Eye (tissue), 1 donor: ENCODE results near the gene SRGAP1.
"Not testable (repeated sequence)": the region's sequence is repeated elsewhere in the genome, so short reads cannot be mapped to it uniquely, and the experiment has no call there.

Experiments used
- DNase-seq: peaks from one replicate; pipeline ENCODE4 v3.0.0-alpha.2; 2015

Gene SRGAP1

GRCh38 chr12:64018116-64018515 is 173.6 kb downstream of the SRGAP1 start:
- DNase-seq: not testable (repeated sequence)

DNA sequence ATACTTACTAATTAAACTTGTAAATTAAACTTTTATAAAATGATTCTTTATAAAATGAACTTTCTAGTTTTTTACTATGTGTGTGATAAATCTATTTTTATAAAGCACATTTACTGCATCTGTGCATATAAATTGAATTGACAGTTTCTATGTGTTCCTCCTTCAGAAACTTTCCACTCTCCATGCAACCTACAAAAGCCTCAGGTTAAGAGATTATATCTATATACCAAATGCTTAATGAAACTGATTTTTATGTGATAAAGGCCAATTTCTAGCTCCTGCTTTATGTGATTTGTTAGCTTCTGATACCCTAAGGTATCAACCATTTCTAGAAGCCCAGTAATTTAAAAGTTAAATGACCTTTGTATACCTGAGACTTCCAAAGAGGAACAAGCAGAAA is 174.0 kb downstream of the SRGAP1 start:
- no peak for DNase-seq

DNA sequence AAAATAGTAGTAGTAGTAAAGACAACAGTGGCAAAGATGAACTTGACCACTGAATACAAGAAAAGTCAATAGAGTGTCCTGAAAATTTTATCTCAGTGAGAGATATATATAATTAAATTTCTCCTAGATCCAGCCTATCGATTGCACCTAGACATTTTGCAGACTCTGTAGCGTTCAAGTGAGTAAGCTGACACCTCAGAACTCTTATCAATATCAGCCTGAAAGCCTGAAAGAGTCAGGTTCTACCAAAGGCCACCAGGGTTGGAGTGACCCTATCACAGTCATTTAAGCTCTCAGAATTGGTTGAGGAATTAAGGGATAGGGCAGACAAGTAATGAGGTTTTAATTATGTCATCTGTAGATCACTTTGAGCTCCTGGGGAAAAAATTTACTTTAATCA is 174.6 kb downstream of the SRGAP1 start:
- no peak for DNase-seq

DNA sequence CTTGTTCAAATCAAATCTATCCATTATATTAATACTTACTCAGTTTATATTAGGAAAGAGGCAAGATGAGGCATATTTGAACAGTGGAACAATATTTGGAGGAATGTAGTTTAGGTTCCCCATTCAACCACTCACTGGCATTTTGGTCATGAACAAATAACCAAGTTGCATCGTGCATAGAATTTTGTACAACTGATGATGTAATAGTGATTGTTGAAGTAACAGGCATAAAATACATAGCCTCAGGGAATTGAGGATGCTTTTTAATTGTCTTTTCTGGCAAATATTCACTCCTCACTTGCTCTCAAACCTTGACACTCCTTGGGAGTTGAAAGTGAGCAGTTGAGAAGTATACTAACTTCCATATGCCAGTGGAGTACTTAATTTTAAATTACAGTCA is 175.2 kb downstream of the SRGAP1 start:
- no peak for DNase-seq

- no peak for DNase-seq
Observed at GRCh38 chr12:64025174-64025958, 180.9 kb downstream of the SRGAP1 start.

- DNase-seq: no peak
Observed at GRCh38 chr12:64027311-64027710, 182.8 kb downstream of the SRGAP1 start.

GRCh38 chr12:64028541-64028940 is 184.0 kb downstream of the SRGAP1 start:
- no peak for DNase-seq

GRCh38 chr12:64029013-64029857 is 184.7 kb downstream of the SRGAP1 start:
- no peak for DNase-seq

- no peak for DNase-seq
Observed at GRCh38 chr12:64030155-64030554, 185.7 kb downstream of the SRGAP1 start.

DNA sequence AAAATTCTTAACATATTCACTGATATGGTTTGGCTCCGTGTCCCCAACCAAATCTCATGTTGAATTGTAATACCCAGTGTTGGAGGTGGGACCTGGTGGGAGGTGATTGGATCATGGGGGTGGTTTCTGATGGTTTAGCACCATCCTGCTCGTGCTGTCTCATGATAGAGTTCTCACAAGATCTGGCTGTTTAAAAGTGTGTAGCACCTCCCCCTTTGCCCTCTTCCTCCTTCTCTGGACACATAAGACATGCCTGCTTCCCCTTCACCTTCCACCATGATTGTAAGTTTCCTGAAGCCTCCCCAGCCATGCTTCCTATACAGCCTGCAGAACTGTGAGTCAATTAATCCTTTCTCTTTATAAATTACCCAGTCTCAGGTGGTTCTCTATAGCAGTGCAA is 189.6 kb downstream of the SRGAP1 start:
- not testable (repeated sequence) for DNase-seq

DNA sequence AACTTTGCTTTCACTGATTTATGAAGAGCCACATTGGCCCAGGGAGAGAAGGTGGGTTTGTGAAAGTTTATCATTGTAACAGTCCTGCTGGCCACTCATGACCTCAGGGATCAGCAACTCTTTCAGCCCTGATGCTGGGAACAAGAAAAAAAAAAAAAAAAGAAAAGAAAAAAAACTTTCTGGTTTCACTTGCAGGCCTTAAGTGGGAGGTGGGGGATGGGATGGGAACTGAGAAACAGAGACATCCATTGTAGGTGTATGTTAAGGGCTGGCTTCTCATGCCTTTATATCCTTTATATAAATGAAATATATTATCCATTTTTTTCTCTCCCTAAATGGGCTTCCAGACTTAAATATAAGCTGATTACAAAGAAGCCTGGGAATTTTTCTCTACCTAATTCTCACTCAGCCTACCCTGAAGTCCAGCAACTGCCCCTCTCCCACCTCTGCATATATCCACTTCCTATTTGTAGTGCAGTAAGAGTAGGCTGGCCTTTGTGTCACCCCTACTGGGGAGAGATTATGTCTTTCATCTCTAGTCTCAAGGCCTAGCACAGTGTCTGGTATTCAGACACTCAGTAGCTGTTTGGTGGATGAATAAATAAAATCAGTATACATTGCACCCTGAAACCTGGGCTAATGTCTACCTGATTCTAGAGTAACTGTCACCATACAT is 190.5 kb downstream of the SRGAP1 start:
- no peak for DNase-seq

DNA sequence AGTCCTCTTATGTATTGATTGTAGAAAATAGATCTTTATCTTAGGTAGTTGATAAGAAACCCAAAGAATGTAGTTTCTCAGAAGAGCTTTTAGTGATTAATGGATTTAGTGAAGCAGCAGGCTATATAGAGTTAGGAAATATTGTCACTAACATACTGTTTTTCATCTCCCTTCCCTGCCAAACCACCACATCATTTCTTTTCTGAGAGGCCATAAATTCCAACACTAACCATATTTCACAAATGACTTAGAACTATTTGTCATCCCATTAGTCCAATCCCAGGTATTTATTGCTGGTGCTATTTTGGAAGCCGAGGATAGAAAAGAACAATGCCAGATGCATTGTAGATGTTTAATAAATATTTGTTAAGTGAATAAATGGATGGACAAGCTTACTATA is 191.9 kb downstream of the SRGAP1 start:
- no peak for DNase-seq

- DNase-seq: peak; percentile 67
Observed at GRCh38 chr12:64039281-64039871, 194.9 kb downstream of the SRGAP1 start.

DNA sequence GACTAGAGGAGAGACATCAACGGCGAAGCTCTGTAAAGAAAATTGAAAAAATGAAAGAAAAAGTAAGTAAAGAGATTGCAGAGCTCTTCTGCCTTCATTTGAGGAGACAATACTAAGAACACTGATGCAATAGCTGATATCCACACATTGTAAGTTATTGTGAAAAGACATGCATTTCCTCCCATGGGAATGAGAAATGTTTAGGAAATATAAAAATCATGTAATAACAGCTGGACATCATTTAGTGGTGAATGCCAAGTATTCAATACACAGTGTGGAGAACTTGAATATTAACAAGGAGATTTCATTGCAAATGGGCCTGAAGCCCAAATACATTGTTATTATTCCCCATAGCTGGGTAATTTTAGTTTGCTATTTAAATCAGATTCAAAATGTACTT is 198.4 kb downstream of the SRGAP1 start:
- peak; percentile 46 for DNase-seq

DNA sequence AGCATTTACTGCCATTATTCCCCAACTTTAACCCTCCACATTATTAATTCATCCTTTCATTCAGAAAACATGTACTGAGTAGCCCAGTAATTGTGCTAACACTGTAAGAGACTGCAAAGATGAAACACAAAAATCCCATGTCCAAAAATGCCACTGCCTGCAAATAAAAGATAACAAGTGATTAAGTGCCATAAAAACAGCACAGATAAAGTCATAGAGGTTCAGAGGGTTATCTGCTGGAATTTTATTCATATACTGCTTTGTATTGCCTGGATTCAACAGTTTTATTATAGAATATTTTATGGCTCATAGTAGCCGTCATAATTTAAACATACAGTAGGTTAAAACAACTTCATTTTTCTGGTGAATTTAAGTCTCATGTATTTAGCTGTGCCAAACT is 199.7 kb downstream of the SRGAP1 start:
- no peak for DNase-seq

- DNase-seq: no peak
Observed at GRCh38 chr12:64051057-64051456, 206.6 kb downstream of the SRGAP1 start.

GRCh38 chr12:64053117-64053516 is 208.6 kb downstream of the SRGAP1 start:
- no peak for DNase-seq

- DNase-seq: no peak
Observed at GRCh38 chr12:64054079-64054520, 209.6 kb downstream of the SRGAP1 start.

DNA sequence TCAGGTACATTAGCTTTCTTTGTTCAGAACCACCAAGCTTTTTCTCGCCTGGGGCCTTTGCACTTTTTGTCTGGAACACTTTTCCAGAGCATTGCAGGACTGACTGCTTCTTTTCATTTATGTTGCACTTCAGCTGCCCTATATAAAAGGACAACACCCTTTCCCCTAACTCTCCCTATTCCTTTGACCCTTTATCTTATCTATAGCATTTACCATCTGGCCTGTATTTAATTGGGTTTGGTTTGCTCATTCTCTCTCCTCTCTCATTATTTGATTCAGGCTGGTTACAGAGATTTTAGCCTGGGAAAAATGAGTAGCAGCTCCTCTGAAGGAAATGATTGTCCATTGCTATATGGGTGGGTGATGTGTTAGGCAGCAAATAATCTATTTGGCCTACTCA is 212.2 kb downstream of the SRGAP1 start:
- no peak for DNase-seq

- no peak for DNase-seq
Observed at GRCh38 chr12:64057706-64058105, 213.2 kb downstream of the SRGAP1 start.

- peak; percentile 29 for DNase-seq
Observed at GRCh38 chr12:64058541-64059265, 214.2 kb downstream of the SRGAP1 start.

GRCh38 chr12:64059685-64060084 is 215.2 kb downstream of the SRGAP1 start:
- no peak for DNase-seq
